Measurements from ENCODE around the gene KCNAB1.
"Not testable (repeated sequence)": the region's sequence is repeated elsewhere in the genome, so short reads cannot be mapped to it uniquely, and the experiment has no call there.

The KCNAB1 gene

DNA sequence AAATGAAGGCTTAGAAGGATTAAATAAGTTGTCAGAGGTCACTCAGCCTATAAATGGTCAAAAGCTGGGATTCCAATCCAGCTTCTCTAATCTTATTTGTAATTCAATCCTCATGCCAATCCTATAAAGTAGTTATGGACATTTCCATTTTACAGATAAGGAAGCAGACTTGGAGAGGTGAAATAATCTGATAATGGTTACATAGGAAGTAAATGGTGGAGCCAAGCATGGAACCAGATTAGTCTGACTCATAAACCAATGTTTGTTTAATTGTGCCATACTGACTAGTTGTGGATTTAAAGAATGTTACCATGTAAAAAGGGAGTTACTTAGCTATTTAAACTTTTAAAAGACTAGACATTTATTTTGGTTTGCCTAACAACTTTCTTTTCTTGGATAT lies 59.7 kb downstream of the KCNAB1 start:
- DNase-seq, result no peak

GRCh38 chr3:156181509-156181908 lies 61.1 kb downstream of the KCNAB1 start:
- DNase-seq, result no peak

- DNase-seq, result no peak
These were observed 63.0 kb downstream of the KCNAB1 start for GRCh38 chr3:156183396-156183795.

- no peak for DNase-seq
These were observed 63.8 kb downstream of the KCNAB1 start for GRCh38 chr3:156184156-156184555.

DNA sequence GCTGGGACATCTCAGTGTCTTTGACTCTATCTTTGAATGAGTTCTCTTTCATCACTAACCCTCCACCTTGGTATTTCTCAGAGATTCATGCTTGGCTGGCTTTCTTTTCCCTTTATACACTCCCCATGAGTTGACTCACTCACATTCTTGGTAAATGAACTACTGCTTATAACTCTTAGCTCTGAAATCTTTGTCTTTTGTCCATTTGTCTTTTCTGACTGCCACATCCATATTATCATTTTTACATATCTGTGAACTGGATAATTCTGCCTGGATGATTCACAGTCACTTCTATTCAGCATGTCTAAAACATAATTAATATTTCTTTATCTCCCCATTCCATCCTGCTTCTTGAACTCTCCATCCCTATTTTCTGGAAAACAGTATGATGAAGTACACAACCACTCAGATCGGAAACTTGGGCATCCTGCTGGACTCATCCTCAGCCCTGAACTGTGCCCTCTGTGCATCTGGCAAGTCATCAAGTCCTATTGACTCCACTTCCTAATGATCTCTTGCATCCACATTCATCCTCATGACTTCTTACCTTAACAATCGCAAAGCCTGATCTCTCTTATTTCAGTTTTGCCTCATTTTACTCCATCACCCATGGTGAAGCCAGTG lies 66.9 kb downstream of the KCNAB1 start:
- no peak for DNase-seq

DNA sequence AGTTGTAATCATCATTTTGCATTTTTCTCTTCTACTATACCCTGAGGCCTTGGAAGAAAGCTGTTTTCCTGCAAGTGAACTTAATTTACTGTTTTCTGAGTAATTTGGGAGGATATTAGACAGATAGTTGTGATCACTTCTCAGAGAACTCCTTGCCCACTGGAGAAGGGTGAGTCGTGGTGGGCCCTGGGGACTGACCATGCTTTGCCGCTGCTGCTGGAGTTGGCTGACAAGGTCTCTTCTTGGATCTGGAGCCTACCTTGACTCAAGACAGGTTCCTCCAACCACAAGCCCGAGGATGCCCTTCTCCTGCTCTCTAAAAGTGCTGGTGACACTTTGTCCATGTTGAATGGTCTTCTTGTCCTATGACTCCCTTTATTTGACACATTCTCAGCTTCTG lies 68.4 kb downstream of the KCNAB1 start:
- DNase-seq, result no peak

GRCh38 chr3:156189927-156190326 lies 69.5 kb downstream of the KCNAB1 start:
- no peak for DNase-seq

GRCh38 chr3:156194945-156195344 lies 74.6 kb downstream of the KCNAB1 start:
- DNase-seq, result not testable (repeated sequence)

DNA sequence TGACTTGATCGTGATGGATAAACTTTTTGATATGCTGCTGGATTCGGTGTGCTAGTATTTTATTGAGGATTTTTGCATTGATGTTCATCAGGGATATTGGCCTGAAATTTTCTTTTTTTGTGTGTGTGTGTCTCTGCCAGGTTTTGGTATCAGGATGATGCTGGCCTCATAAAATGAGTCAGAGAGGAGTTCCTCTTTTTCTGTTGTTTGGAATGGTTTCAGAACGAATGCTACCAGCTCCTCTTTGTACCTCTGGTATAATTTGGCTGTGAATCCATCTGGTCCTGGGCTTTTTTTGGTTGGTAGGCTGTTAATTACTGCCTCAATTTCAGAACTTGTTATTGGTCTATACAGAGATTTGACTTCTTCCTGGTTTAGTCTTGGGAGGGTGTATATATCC lies 76.8 kb downstream of the KCNAB1 start:
- DNase-seq, result not testable (repeated sequence)

GRCh38 chr3:156201411-156202405 lies 81.3 kb downstream of the KCNAB1 start:
- DNase-seq, result no peak

GRCh38 chr3:156206157-156206556 lies 85.8 kb downstream of the KCNAB1 start:
- DNase-seq, result no peak

- no peak for DNase-seq
These were observed 87.7 kb downstream of the KCNAB1 start for GRCh38 chr3:156207802-156208685.

DNA sequence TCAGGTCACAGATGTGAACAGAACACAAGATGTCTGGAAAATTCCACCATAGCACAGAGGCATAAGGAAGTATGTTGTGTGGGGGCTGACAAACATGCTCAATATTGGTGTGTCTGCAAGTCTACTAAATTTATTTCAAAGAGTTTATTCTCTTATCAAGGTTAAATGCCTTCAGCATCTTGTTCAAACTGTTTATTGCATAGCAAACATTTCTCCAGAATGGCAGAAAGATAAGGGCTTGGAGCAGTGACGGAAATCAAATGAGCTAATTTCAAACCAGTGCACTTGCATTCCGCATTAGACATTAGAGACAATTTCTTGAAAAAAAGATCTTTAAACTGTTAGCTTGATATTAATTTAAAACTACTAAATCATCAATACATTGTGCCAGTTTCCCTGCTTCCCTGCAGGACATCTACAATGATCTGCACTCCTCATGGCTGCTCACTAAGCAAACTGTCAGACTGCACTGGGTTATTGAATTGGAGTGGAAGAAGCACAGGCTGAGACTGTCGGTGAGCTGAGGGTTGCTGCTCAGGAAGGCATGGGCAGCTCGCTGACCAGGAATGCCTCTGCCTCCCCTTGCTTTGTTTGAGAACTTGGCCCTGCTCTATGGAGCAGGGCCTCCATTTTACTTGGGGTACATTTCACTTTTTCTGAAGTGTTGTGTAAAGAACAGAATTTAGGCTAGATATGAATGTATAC lies 89.4 kb downstream of the KCNAB1 start:
- no peak for DNase-seq

DNA sequence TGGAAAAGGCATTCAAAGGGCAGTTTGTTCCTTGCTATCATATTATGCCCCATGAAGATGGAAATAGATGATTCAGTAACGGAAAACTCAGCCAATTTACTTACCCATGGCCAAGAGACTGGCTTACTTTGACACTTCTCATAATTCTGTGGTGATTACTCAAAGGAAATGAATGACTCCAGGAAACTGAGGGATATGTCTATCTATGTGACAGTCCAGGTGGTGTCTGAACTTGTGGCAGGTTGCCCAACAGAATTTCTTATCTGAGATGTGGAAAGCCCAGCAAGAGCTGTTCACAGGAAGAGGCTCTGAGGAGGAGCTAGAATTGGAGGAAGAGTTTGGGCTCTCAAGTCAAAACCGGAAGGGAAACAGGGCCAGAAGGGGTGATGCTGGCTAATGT lies 91.2 kb downstream of the KCNAB1 start:
- no peak for DNase-seq

GRCh38 chr3:156214676-156215075 lies 94.3 kb downstream of the KCNAB1 start:
- no peak for DNase-seq

- no peak for DNase-seq
These were observed 95.4 kb downstream of the KCNAB1 start for GRCh38 chr3:156215751-156216150.

GRCh38 chr3:156216216-156216615 lies 95.8 kb downstream of the KCNAB1 start:
- no peak for DNase-seq

DNA sequence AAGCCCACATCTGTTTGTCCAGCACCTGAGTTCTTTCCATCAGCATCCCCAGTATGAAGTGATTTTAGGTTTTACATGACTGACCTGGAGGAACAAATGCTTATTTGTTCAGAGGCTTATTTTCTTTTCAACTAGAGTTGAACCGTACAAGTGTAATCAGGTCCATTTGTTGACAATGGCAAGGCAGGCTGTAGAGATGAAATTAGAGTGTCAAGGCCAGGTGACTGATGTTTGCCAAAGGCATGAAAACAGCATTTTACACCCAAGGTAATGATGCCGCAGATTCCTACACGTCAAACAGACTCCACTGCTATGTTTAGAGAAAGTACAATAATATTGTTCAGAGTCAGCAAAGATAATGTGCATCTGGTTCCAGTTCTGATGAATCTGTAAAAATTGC lies 96.5 kb downstream of the KCNAB1 start:
- DNase-seq, result peak; percentile 58

DNA sequence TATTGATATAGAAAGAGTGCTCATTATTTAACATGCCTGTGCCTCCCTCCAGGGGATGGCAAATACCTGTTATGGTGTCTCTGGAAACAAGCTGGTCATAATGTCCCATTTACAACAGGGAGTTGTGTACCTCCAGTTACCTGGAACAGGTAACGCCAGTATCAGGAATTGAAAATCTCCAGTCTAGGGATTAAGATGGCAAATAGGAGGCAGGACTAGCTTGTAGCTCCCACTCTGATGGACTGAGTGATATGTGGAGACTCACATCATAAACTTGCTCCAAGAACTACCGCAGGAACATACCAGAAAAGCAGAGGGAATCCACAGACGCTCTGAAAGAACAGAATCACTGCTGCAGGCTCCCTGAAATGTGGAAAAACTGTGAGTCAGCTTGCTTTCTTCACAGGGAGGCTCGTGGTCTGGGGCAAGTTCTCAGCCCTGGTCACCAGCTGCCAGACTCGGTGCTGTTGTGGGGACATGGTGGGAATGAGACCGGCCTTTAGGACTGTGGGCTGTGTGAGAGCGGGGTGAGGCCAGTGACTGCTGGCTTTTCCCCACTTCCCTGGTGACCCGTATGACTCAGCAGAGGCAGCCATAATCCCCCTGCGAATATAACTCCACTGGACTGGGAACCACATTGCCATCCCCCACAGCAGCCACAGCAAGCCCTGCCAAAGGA lies 97.4 kb downstream of the KCNAB1 start:
- DNase-seq, result no peak

- peak; percentile 91 for DNase-seq
These were observed 98.0 kb downstream of the KCNAB1 start for GRCh38 chr3:156218353-156218744.

DNA sequence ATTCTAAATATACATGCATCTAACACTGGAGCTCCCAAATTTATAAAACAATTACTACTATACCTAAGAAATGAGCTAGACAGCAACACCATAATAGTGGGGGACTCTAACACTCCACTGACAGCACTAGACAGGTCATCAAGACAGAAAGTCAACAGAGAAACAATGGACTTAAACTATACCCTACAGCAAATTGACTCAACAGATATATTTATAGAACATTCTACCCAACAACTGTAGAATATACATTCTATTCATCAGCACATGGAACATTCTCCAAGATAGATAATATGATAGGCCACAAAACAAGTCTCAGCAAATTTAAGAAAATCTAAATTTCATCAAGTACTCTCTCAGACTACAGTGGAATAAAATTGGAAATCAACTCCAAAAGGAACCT lies 102.0 kb downstream of the KCNAB1 start:
- not testable (repeated sequence) for DNase-seq

- not testable (repeated sequence) for DNase-seq
These were observed 103.7 kb downstream of the KCNAB1 start for GRCh38 chr3:156224046-156224445.
